GM12878 (cell line): Measurements from ENCODE around the gene MDN1. TPM values are rescaled to one million over a fixed set of nuclear protein-coding genes. Genes with fewer than 3 reads are reported as not detected.

Experiments used
- ATAC-seq: fragments of 200-7000 bp; cut with Tn5 transposase; 3 replicates; pipeline ENCODE4 v1.9.1; 2020; ENCODE audit warnings: mild to moderate bottlenecking, moderate library complexity
- BruUV-seq: library from RNA; stranded (reverse); fragments of 400-500 nt; replicated peaks from 2 replicates; lab custom pipeline; 2021; lab: Mats Ljungman, UMichigan
- CTCF ChIA-PET: fragments of 300-600 bp; sonication (Branson Sonifier 250); formaldehyde crosslinking; extraction: SDS; loops from one replicate; lab custom pipeline; 2021; ENCODE audit warnings: inconsistent platforms; lab: Yijun Ruan, JAX
- POLR2A ChIA-PET: fragments of 350-600 bp; formaldehyde crosslinking; extraction: SDS; loops from one replicate; lab custom pipeline; 2021; ENCODE audit warnings: inconsistent platforms; lab: Charles Lee
- RAD21 ChIA-PET: fragments of 300-600 bp; sonication (Branson Sonifier 250); formaldehyde crosslinking; loops from one replicate; lab custom pipeline; 2023; ENCODE audit warnings: antibody characterized with exemption; ENCODE audit not compliant: unreplicated experiment; lab: Charles Lee
- SMC1A ChIA-PET: fragments of 300-600 bp; sonication (Branson Sonifier 250); formaldehyde crosslinking; loops from one replicate; lab custom pipeline; 2023; ENCODE audit not compliant: unreplicated experiment, uncharacterized antibody; lab: Charles Lee
- DNase-seq: peaks from one replicate; pipeline ENCODE4 v3.0.0-alpha.2; 2011; ENCODE audit warnings: low read depth, low spot score
- FAIRE-seq: peaks from 3 replicates; lab custom pipeline; 2011; peaks lifted over from hg19 to GRCh38; lab: Jason Lieb, UNC
- H2AFZ ChIP-seq: 2 replicates; pipeline ENCODE4 v1.6.0; 2011; ENCODE audit warnings: low read depth, low read length, control low read depth; ENCODE audit not compliant: control insufficient read depth
- H3K27ac ChIP-seq: 2 replicates; pipeline ENCODE4 v1.5.1; 2011; ENCODE audit warnings: control low read depth; ENCODE audit not compliant: control insufficient read depth, insufficient read depth
- H3K27me3 ChIP-seq, 2 experiments: replicated peaks in 1 of 2; 2 replicates each; pipeline versions ENCODE4 v1.6.0 to v1.6.1; 2011; ENCODE audit warnings: low read length in 1 of 2; ENCODE audit not compliant: control insufficient read depth in 2 of 2, insufficient read depth in 2 of 2
- H3K36me3 ChIP-seq, 2 experiments: 2 replicates each; pipeline ENCODE4 v1.5.1; 2011; ENCODE audit warnings: low read length in 1 of 2; ENCODE audit not compliant: control insufficient read depth in 2 of 2, insufficient read depth in 2 of 2
- H3K4me1 ChIP-seq: 2 replicates; pipeline ENCODE4 v1.6.1; 2011; ENCODE audit warnings: mild to moderate bottlenecking, low read length, moderate library complexity, mixed read lengths; ENCODE audit not compliant: control insufficient read depth, insufficient read depth
- H3K4me2 ChIP-seq: 2 replicates; pipeline ENCODE4 v1.6.0; 2011; ENCODE audit warnings: control low read depth; ENCODE audit not compliant: control insufficient read depth, insufficient read depth
- H3K4me3 ChIP-seq: fragments of 200-600 bp; sonication (generic); 2 replicates; pipeline ENCODE4 v1.5.1; 2016
- H3K79me2 ChIP-seq: 2 replicates; pipeline ENCODE4 v1.6.0; 2011; ENCODE audit warnings: low read length; ENCODE audit not compliant: control insufficient read depth, insufficient read depth
- H3K9ac ChIP-seq: 2 replicates; pipeline ENCODE4 v1.8.0; 2011; ENCODE audit warnings: low read length, control low read depth, mixed read lengths; ENCODE audit not compliant: control insufficient read depth, insufficient read depth
- H3K9me3 ChIP-seq: replicated peaks from 3 replicates; pipeline ENCODE4 v1.5.1; 2011; ENCODE audit warnings: mild to moderate bottlenecking, low read length; ENCODE audit not compliant: control insufficient read depth, insufficient read depth
- H4K20me1 ChIP-seq: 2 replicates; pipeline ENCODE4 v1.6.0; 2011; ENCODE audit not compliant: control insufficient read depth, insufficient read depth
- GABPA ChIP-seq: IDR thresholded peaks from 2 replicates; pipeline ENCODE4 v1.6.1; 2014; ENCODE audit warnings: antibody characterized with exemption, low read depth, mild to moderate bottlenecking, inconsistent platforms
- HCFC1 ChIP-seq: fragments of 150-350 bp; IDR thresholded peaks from 2 replicates; pipeline ENCODE4 v1.6.1; 2014; ENCODE audit warnings: low read length
- NFYA ChIP-seq: IDR thresholded peaks from 2 replicates; pipeline ENCODE4 v1.6.1; 2011; ENCODE audit warnings: low read depth, mild to moderate bottlenecking, low read length, improper control_type of control experiment, borderline replicate concordance
- RELB ChIP-seq: fragments of 450-650 bp; IDR thresholded peaks from 2 replicates; pipeline ENCODE4 v1.6.1; 2017; ENCODE audit warnings: low read depth, mild to moderate bottlenecking, moderate library complexity
- ZBTB11 ChIP-seq: fragments of 450-650 bp; formaldehyde crosslinking; IDR thresholded peaks from 2 replicates; pipeline ENCODE4 v1.5.0; 2022; ENCODE audit warnings: mild to moderate bottlenecking, missing genetic modification characterization
- WGBS: methylation state at CpG from one replicate; pipeline ENCODE4 v1.1.6; 2016; ENCODE audit warnings: low lambda C conversion rate; ENCODE audit not compliant: insufficient replicate concordance, insufficient coverage; ENCODE audit errors: missing lambda C conversion rate; 5-methylcytosine and 5-hydroxymethylcytosine counted together
- in situ Hi-C: fragments of 300-500 bp; cut with MboI; formaldehyde crosslinking; loops from 9 replicates; pipeline ENCODE4 v1.14.3; 2018; ENCODE audit warnings: mixed read lengths
- intact Hi-C: fragments of 100-400 bp; cut with micrococcal nuclease; formaldehyde crosslinking; loops from one replicate; pipeline ENCODE4 v1.14.2; 2022; ENCODE audit not compliant: unreplicated experiment
- polyA plus RNA-seq, 11 experiments: library from polyadenylated mRNA; depleted of rRNA in 4 of 11; unstranded in 6 of 11; stranded (reverse) in 5 of 11; fragments of >200 nt; fragmentation: Nextera tagmentation in 4 of 11; fragmentation: Illumina TruSeq in 1 of 11; extraction: Ambion mirVana in 4 of 11; extraction: Trizol in 1 of 11; gene quantifications; 1 replicate in 1 of 11; 2 replicates in 10 of 11; pipeline versions ENCODE4 v1.2.1 to v1.2.3, GENCODE V29; 2011 to 2016; ENCODE audit warnings: inconsistent platforms in 2 of 11, missing spikeins in 2 of 11, low read depth in 1 of 11
- total RNA-seq, 4 experiments: library from RNA; depleted of rRNA in 3 of 4; stranded (reverse); fragments of >200 nt in 3 of 4; fragmentation: Illumina TruSeq in 1 of 4; extraction: Trizol in 1 of 4; gene quantifications; 2 replicates each; pipeline versions ENCODE4 v1.2.1 to v1.2.3, GENCODE V29; 2013 to 2021
- TF ChIP-seq, protein P1 (sequence below): IDR thresholded peaks from 2 replicates; pipeline ENCODE4 v1.6.1; 2012; ENCODE audit warnings: low read depth, low read length, improper control_type of control experiment
- TF ChIP-seq, protein P2 (sequence below): IDR thresholded peaks from 2 replicates; pipeline ENCODE4 v1.6.1; 2012; ENCODE audit warnings: low read depth, low read length, improper control_type of control experiment

Gene MDN1
- total and polyA plus RNA-seq, 10 of the 15 experiments (the other 5 are each of a cell fraction or from before 2014, with no cell fraction given) = 14.3 to 50.1 (median 22.1) TPM

- ChIA-PET RAD21 (no interaction called here), SMC1A (interaction anchor here (1.1 kb wide), 1 partner anchor 9 kb away, joined by 4 read pairs; no protein-coding TSS in a partner anchor), POLR2A (interaction anchor here (0.6 kb wide), 1 partner anchor 8 kb away, joined by 3 read pairs; no protein-coding TSS in a partner anchor), CTCF (no interaction called here)
- no peaks in the 10 kb centered on the region for H3K4me1 ChIP-seq
- intact Hi-C loops = no loop called here
- H2AFZ ChIP-seq = no peak overlapping the region
- no peak overlapping the region for H3K4me2 ChIP-seq
- H3K4me3 ChIP-seq = no peak overlapping the region
- FAIRE-seq = no peak
- no peaks in the 10 kb centered on the region for H4K20me1 ChIP-seq
- 98% methylated on average over 3 of the region's 3 CpGs for WGBS
- TF ChIP-seq, protein P1, sequence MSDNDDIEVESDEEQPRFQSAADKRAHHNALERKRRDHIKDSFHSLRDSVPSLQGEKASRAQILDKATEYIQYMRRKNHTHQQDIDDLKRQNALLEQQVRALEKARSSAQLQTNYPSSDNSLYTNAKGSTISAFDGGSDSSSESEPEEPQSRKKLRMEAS = no peak
- TF ChIP-seq HCFC1 = no peak
- TF ChIP-seq GABPA = no peak
- TF ChIP-seq RELB = no peak
- TF ChIP-seq NFYA = no peak
- TF ChIP-seq ZBTB11 (CRISPR knock-in tag) = no peak
- TF ChIP-seq, protein P2, sequence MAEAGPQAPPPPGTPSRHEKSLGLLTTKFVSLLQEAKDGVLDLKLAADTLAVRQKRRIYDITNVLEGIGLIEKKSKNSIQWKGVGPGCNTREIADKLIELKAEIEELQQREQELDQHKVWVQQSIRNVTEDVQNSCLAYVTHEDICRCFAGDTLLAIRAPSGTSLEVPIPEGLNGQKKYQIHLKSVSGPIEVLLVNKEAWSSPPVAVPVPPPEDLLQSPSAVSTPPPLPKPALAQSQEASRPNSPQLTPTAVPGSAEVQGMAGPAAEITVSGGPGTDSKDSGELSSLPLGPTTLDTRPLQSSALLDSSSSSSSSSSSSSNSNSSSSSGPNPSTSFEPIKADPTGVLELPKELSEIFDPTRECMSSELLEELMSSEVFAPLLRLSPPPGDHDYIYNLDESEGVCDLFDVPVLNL = no peak
- no TSS peak for BruUV-seq
- H3K79me2 ChIP-seq = no peaks in the 10 kb centered on the region
- H3K27ac ChIP-seq = no peak overlapping the region
- peaks cover 4 to 27% of the 10 kb centered on the region in 2 experiments; a peak in 3 of 4 replicates for H3K36me3 ChIP-seq
- DNase-seq = no peak
- no peak for ATAC-seq
- H3K9me3 ChIP-seq = no peaks in the 10 kb centered on the region
- no peak overlapping the region for H3K9ac ChIP-seq
- in situ Hi-C loops = no loop called here
- no peaks in the 10 kb centered on the region for H3K27me3 ChIP-seq
Observed at GRCh38 chr6:89716532-89716931, 103.1 kb downstream of the MDN1 start.
